NK-92 (cell line): ENCODE results near the gene RAB35.

Source experiments
- DNase-seq: peaks from one replicate; lab custom pipeline; 2025; ENCODE audit not compliant: unreplicated experiment; lab: John Stamatoyannopoulos, UW

Gene RAB35

DNA sequence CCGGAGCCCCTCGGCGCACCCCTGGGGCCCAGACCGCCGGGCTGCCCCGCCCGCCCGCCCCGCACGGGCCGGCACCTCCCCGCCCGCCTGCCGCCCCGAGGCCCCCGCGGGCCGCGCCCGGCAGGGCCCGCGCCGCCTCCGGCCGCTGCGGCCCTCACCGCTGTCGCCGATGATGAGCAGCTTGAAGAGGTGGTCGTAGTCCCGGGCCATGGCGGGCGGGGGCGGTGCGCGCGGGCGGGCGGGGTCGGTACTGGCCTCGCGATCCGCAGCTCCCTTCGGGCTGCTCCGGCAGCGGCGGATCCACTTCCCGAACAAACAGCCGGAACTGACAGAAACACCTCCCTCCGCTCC, at the start of gene RAB35:
Gene RAB35, minus strand, starts transcription at position 313 of the 351 bp plus-strand sequence. Its CDS starts 103 bp downstream, at position 210.
- no peak for DNase-seq

DNA sequence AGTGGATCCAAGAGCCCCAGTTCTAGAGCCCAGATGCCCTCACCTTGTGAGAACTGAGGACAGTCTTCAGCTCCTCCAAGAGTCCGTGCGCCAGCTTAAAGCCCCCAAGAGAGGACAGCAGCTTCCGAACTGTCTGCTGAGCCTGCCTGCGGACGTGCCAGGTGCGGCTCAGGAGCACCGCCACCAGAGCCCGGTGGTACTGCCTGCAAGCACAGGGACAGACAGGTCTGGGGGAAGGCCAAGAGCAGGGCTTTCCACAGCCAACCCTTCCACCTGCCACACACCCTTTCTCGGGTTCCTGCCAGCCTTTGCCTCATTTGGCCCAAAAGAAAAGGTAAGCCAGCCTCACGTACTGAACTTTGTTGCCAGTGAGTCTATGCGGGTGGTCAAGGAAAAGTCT, 47.7 kb upstream of the RAB35 start:
- DNase-seq, result no peak

DNA sequence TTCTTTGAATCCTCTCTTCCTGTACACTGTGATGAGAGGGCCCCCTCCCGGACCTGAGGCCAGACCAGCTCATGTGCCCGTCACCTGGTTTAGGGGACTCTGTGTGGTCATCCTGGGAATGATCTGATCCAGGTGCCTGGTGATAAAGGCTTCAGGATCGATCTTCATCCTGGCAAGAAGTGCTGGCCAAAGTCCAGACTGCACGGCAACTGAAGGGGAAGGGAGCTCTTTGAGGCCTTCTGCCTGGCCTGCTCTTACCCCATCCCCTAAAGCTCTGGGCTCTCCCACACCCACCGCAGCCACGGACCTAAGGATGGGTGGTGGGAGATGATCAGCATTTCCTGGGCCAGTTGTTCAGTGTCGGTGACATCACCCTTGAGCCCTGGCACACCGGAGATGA, 46.2 kb upstream of the RAB35 start:
- DNase-seq, result no peak

DNA sequence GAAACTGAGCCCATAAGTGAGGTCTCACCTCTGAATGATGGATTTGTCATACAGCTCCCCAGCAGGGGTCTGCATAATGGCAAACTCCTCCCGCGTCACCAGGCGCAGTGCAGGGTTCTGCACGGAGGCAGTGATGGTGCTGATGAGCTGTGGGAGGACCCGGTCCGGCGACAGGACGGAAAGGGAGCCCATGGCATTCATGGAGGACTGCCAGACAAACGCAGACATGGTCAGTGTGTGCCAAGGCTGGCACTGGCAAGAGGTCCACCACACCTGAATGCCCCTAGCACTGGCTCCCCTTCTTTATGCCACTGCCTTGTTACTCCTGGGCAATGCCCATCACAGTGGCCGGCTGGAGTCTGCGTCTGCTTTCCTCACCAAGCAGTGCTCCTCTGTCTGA, 45.3 kb upstream of the RAB35 start:
- no peak for DNase-seq

DNA sequence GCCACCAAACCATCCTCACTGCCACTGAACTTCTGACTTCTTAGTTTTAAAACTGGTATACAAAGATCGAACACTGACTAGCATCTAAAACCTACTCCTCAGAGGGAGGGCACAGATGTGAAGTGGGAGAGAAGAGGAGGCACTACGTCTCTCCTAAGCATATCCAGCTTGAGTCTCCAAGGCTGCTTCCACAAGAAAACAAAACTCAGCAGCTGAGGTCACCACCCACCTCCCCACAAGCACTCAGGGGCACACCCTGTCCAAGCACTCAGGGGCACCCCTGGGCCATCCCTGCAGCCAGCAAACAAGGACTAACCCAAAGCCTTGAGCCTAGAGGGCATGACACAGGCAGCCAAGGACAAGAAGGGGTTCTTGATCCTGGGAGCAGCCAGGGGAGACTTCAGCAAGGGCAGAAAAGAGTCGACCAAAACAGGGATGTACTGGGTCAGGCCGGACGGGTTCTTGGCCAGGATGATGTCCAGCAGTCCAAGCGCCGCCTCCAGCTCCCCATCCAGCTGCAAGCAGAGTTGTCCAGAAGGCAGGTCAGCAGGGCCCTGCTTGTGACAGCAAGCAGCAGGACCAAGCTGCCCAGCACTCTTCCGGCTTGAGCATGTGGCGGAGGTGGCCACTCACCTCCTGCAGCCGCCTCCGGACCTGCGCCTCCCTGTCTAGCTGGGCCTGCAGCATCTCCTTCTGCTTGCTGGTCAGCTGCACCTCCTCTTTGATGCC, 43.1 kb upstream of the RAB35 start:
- no peak for DNase-seq

DNA sequence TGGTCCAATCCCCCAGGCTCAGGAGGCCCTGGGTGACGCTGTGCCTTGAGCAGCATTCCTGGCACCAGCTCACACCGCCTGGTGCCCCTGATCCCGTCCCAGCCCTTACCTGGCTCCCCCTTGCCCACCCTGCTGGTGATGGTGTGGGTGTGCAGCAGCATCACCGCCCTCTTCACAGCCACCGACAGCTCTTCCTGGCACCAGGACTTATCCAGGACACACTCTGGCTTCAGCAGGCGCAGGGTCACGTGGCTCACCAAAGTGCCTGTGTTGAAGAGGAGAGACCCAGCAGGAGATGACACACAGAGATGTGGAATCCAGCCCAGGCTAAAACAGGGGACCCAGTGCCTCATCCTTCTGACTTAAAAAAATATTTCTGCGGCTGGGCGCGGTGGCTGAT, 41.8 kb upstream of the RAB35 start:
- no peak for DNase-seq

DNA sequence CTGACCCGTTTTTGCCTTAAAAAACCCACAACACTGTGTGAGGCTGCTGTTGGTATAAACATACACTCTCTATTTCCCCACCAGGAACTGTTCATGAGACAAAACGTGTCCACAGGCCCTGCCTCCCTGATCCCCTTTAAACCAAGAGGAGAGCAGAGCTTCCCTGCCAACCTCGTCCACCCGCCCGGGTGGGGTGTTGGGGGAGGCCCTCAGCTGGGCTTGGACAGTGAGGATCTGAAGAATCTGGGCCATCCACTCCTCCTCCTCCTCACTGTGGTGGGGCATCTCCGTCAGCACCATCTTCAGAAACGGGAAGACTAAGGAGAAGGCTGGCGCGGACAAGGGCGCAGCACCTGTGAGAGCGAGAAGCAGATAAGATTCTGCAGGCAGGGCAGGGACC, 41.1 kb upstream of the RAB35 start:
- no peak for DNase-seq

DNA sequence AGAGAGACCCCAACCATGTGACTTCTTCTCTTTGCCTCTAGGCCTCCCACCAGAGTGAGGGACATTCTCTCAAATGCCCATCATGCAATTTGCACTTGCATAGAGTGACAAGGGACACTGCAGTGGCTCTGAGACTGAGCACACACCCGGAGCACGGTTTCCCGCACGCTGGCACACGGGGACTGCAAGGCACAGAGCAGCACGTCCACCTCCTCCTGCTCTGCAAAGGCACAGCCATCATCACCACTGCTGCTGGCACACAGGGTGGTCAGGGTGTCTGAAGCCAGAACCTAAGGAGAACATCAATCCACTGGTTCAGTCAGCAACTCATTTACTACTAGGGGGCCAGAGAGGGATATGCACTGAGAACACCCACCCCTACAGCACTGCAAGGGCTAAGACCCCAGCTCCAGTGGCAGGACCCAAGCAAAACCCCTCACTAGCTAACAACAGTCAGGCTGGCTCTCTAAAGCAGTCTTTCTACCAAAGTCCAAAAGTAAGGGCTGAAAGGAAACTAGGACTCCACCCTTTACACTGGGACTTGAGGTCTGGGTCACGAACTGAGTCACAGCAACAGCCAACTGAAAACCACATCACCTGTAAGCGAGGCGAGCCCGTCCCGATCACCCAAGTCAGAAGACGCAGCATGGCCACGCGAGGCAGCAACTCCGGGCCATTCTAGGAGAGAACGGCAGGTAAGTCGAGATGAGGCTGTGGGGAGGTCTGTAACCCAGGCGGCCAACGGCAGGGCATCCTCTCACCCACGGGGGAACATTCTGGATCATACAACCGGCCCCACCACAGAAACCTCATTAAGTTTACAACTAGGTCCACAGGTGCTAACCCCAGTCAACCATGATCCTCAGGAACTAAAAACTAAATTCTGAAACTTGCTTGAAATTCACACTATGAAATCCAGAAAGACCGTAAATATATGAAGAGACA, 40.0 kb upstream of the RAB35 start:
- no peak for DNase-seq

DNA sequence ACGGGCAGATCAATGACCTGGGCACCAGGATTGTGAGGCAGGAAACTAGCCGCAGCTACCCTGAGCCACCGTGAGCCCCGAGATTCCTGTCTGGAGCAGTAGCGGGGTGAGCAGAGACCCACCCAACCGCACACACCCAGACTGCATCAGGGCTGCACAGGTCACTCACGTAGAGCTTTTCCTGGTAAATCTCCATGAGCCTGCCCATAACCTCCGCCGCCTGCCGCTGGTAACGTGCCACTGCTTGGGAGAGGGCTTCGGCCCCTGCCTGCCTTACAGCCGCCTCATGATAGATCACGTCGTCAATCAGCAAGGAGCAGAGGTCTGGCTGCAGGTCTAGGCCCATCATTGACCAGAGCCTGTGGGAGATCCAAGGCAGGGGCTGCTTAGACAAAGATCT, 38.5 kb upstream of the RAB35 start:
- DNase-seq, result no peak

DNA sequence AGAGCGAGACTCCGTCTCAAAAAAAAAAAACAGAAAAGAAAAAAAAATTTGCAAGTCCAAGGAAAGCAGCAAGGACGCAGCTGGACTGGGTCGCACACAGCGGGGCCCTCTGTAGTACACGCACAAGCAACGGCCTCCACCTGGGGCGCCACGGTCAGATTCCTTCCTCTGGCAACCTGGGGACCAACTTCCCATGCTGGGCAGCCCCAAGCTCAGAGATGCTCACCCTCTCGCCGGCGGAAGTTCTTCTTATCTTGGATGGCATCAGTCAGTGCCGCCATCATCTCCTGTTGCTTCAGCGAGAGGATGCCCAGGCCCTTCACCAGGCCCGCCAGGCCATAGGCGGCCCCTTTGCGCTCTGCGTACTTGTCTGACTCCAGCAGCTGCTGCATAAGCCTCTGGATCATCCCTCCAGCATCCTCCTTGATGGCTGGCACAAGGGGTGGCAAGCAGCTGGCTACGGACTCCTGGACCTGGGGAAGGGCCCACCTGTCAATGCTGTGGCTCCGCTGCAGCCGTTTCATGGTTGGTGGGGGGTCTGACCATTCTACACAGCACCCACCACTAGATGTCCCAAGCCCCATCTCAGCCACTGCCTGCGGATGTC, 34.5 kb upstream of the RAB35 start:
- DNase-seq, result no peak

DNA sequence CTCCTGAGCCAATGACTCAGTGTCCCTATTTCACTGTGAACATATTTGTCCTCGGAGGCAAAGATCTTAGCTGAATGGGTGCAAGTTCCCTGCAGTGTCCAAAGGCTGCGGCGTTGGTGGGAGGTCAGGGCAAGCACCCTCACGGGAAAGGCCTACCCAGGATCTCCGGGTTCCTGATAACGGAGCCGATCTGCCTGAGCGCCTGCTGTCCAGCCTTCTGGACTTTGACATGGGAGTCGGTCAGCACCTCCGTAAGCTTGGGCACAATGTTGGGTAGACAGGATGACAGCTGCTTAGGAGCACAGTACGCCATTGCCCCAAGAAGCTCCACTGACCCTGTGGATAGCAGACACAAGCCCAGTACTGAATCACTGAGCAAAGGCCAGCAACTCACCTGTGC, 31.5 kb upstream of the RAB35 start:
- no peak for DNase-seq

DNA sequence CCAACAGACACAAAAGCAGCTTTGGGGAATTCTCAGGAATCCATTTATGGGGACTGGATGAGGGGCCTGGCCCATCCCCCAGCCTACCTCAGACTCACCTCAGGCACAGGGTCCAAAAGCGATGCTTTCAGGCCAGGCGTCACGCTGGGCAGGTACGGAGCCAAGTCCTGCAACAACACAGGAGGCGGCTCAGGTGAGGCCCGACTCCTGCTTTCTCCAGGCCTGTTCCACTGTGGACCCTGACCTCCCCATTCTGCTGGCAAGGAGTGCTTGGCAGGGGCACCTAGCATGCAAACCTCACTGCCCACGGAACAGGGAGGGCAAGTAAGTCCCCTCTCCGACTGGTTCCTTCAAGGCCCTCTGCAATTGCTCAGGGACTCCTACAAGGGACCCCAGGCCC, 28.6 kb upstream of the RAB35 start:
- DNase-seq, result no peak

DNA sequence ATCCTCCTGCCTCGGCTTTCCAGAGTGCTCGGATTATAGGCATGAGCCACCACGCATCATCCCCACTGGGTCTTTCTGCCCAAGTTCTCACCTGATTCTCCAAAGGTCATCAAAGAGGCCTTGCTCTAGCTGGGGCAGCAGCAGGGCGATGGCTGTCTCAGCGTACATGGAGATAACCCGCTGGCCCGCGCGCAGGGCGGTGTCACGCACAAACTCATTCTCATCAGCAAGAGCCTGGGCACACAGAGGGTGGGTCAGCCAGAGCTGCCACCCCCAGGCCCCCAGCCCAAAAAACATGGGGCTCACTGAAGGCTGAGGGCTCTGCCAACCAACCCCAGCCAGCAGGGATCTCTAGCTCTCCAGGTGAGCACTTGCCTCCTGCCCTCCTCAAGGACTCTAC, 27.7 kb upstream of the RAB35 start:
- no peak for DNase-seq

DNA sequence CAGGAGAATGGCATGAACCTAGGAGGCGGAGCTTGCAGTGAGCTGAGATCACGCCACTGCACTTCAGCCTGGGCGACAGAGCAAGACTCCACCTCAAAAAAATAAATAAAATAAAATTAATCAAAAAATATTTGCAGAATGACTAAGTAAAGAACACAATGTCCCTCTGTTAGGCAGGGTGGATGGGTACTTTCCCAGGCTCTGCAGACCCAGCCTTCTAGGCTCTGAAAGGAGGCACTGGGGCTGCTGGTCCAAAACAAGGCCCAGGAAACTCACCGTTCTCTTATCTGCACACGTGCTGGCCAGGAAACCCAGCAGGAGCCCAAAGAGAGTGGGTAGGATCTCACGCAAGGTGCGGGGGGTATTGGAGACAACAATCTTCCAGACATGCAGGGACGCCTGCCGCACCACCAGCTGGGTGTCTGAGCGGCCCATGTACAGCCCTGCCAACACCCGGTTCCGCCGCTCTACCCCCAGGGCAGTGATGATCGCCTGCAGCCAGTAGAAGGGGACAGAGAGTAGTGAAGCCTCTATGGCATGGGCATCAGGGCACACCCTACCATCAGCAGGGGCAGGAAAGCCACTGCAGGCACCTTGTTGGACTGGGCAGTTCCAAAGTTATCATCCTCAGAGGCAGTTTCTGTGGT, 25.8 kb upstream of the RAB35 start:
- DNase-seq, result no peak

DNA sequence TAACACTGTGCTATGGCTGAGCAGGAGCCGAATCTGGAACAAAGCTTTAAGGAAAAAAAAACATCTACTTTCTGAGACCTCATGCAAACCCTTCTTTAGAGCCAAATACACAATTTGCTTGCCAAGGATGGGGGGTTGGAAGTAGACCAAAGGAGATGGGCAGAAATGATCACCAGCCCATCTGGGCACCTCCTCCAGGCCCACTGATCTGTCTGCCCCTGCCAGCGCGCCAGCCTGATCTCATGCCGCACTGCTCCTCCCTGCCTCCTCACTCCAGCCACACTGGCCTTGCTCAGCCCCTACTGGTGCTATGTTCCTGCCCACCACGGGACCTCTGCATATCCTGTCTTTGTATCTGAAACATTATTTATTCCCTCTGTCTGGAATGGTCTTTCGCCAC, 24.8 kb upstream of the RAB35 start:
- no peak for DNase-seq

DNA sequence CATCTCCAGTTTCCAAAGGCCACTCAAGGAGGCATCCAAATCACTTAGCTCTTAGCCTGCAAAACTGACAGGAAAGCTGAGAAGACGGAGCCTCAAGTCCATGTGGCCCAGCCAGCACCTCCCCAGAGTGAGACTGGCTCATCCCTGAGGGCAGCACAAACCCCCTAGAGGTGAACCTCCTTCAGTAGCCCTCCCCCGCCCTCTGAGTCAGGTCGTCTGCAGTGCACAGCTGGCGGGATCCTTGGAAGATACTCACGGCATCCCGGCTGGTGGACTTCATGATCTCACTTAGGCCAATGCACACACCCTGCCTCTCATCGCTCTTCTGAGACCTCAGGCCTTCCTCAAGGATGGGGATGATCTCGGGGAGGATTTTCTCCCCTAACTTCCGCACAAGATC, 24.1 kb upstream of the RAB35 start:
- DNase-seq, result no peak

DNA sequence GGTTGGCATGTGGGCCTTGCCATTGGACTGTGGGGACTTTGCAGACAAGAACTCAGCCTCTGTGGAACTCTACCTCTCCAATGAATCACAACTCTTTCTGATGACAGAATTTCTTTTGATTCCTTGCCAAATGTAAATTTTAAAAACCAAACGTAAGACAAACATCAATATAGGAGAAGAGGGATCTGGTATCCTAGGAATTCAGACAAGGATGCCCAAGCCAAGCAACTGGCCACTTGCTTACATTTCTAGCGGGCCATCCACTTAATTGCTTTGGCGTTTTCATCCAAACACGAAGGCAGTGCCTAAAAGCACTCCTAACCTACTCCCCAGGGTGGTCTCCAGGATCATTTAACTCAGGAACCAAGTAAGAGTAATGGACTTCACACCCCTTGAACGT, 23.4 kb upstream of the RAB35 start:
- no peak for DNase-seq

DNA sequence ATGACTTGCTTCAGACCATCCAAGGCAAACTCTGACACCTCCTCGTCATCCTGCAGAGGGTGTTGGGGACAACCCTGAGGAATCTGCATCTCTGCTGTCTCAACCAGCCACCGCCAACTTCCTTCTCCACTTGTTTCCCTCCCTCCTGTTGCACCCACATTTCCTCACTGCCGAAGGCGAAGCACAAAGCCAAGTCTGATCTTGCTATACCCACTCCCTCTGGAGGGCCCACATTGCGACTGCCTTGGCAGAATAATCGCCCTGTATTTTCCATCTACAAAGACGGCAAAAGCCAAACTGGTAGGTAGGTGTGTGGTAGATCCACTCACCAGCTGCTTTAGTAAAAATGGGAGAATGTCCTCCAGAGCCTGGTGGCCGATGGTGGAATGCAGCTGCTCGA, 21.8 kb upstream of the RAB35 start:
- no peak for DNase-seq

DNA sequence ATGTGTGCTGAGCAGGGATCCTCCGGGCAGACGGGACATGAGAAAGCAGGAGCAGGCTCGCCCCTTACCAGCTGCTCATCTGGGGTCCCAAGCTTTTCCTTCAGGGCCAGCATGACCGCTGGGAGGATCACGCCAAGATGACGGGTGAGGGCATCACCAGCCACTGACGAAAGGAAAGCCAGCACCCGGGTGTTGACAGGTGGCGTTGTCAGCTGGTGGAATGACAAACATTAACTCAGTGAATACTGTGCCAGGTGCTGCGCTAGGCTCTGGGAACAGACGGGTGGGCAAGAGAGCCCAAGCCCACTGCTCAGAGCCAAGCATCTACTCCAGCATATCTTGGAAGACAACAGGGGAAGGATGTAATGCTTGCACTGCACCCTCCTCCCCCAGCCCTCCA, 21.3 kb upstream of the RAB35 start:
- DNase-seq, result no peak

DNA sequence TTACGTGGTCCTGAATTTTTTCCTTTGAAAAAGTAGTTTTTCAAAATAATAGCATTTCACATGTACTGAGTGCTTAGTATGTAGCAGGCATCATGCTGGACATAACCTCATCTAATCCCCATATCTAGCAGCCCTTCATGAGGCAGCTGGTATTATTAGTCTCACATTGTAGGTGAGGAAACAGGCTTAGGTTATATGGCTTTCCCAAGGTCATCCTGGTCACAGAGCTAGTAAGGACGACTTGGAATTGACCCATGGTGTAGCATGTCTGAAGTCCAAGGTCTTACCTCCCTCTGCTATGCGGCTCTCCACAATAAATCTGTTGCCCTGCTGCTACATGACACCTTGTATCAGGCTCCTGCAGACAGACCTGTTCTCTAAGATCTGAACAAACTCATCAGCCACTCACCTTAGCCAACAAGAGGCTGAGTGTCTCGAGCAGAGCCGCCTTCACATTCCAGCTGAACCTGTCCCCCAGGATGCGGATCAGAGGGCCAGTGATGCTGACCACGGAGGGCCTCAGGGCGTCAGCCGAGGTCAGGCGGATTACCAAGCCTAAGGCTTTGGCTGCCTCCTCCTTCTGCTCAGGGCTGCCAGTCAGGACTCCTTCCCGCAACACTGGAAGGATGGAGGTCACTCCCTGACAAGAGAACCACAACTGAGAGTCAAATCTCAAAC, 19.7 kb upstream of the RAB35 start:
- DNase-seq, result no peak
